Tracheal epithelial cell (primary cell): ENCODE measurements around the gene ADAM33. TPM values are rescaled to one million over a fixed set of nuclear protein-coding genes. Genes with fewer than 3 reads are reported as not detected.

Experiments used
- total RNA-seq: library from RNA; depleted of rRNA; stranded (reverse); fragments of >200 nt; gene quantifications from 2 replicates; pipeline ENCODE4 v1.2.1, GENCODE V29; 2014

Gene ADAM33, protein sequence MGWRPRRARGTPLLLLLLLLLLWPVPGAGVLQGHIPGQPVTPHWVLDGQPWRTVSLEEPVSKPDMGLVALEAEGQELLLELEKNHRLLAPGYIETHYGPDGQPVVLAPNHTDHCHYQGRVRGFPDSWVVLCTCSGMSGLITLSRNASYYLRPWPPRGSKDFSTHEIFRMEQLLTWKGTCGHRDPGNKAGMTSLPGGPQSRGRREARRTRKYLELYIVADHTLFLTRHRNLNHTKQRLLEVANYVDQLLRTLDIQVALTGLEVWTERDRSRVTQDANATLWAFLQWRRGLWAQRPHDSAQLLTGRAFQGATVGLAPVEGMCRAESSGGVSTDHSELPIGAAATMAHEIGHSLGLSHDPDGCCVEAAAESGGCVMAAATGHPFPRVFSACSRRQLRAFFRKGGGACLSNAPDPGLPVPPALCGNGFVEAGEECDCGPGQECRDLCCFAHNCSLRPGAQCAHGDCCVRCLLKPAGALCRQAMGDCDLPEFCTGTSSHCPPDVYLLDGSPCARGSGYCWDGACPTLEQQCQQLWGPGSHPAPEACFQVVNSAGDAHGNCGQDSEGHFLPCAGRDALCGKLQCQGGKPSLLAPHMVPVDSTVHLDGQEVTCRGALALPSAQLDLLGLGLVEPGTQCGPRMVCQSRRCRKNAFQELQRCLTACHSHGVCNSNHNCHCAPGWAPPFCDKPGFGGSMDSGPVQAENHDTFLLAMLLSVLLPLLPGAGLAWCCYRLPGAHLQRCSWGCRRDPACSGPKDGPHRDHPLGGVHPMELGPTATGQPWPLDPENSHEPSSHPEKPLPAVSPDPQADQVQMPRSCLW
- not detected in 2 replicates for total RNA-seq

DNA sequence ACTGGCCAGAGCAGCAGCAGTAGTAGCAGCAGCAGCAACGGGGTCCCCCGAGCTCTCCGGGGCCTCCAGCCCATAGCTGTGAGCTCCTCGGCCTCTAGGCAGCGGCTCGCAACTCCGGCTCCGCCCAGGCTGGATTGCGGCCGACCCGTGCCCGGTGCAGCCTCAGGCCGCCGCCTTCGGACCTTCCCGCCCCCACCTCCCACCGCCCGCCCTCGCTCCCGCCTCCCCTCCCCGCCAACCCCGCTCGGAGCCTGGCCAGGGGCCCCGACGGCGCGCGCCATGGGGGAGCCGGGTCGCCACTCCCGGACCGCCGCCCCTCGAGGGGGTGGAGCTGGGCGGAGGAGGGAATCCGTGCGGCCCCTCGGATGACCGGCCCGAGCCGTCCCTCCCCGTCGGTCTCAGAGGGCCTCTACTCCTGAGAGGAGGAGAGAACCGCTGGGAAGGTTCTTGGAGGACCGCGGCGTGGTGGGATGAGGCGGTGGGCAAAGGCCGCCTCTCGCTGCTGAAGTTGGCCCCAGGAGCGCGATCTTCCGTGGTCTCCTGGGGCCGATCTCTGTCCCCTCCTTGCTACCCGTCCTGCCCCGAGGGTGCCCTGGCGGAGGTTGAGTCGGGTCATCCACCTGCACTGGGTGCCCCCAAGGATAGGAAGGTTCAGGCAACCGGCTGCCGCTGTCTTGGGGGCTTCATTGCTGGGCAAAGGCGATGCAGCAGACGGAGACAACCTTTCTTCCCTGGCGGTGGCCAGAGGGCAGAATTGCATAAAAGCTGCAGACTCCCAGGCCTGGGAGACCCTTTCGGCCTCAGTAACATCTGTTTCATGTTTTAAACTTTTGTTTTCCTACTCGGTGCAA is at the start of gene ADAM33:
TSS of gene ADAM33 (minus strand) at position 80 of the 851 bp plus-strand sequence. CDS start at position 74, 6 bp downstream.

DNA sequence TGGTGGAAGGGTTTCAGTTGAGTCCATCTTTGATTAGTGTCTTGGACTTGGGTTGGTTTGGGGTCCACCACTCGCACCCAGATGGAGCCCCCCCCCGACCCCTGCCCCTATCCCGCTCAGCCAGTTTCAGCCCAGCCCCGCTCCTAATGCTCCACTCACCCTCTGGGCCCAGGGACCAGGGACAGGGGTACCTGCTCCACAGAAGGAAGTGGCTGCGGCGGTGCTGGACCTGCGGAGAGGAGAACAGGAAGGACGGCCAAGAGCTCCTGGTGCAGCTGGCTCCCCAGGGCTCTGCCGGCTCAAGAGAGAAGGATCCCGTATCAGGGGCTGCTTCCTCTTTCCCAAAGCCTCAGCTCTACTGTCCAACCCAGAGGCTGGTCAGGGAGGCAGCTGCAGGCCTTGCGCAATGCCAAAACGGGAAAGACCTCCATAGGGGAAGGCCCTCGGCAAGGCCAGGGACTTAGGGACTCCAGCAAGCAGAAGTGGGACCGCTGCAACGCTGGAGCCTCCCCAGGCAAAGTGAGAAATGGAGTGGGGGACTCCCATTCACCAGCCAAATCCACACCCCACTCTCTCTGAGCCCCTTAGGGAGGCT is 30.6 kb upstream of the ADAM33 start, which contains the start of gene SIGLEC1:
TSS of gene SIGLEC1 (minus strand) at position 322 of the 595 bp plus-strand sequence. CDS start 5,472 bp downstream, outside the sequence.

DNA sequence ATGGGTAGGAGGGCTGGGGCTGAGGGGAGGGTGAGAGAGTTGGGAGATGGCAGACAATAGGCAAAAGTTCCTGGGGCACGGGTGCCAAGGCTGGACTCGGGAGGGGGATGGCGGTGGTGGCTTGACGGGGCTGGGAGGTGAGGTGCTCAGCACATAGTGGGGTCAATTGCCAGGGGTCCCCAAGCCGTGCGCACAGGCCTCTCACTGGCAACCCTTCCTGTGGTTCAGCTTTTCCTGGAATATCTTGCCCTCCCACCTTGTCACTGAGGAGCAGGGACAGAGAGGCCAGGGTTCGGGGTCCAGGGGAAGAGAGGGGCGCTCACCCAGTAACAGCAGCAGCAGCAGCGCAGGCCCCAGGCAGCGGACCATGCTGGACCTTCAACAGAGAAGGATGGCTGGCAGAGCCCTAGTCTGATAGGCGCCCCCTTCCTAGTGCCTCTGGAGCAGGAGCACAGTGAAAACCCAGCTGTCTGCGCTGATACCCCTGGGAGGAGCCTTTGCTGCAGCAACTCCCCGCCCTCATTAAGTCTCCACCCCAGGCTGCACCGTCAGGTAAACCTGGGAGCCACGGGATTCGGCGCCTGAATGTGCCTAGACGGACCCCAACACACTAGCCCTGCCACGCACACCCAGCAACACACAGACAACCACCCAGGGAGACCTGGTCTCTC is 18.6 kb downstream of the ADAM33 start, which contains the start of gene GFRA4:
TSS of gene GFRA4 (minus strand) at position 369 of the 671 bp plus-strand sequence. CDS start at position 369, 0 bp downstream.

Other genes starting within 250 kb of the ADAM33 start
- 40.5 and 60.5 TPM in 2 replicates for gene ATRN, start 211.0 kb downstream of the ADAM33 start, total RNA-seq
- not detected in 2 replicates for gene GFRA4, start 18.6 kb downstream of the ADAM33 start, total RNA-seq
- not detected in 2 replicates for gene SIGLEC1, start 30.6 kb upstream of the ADAM33 start, total RNA-seq
- gene HSPA12B, start 50.7 kb upstream of the ADAM33 start, total RNA-seq = under 0.01 TPM in 1 of 2 replicates, not detected in the other
- gene ADISSP, start 85.7 kb upstream of the ADAM33 start, total RNA-seq = 16.1 and 20.2 TPM in 2 replicates
- gene SPEF1, start 99.4 kb upstream of the ADAM33 start, total RNA-seq = not detected in 2 replicates
- 100 and 109 TPM in 2 replicates for gene CENPB, start 104.7 kb upstream of the ADAM33 start, total RNA-seq
- 8.4 and 33.0 TPM in 2 replicates for gene CDC25B, start 114.3 kb upstream of the ADAM33 start, total RNA-seq
- 8.2 and 8.5 TPM in 2 replicates for gene AP5S1, start 138.5 kb upstream of the ADAM33 start, total RNA-seq
- gene MAVS, start 164.8 kb upstream of the ADAM33 start, total RNA-seq = 13.0 and 18.8 TPM in 2 replicates
- 41.8 and 59.5 TPM in 2 replicates for gene PANK2, start 207.4 kb upstream of the ADAM33 start, total RNA-seq